Effector CD4-positive, alpha-beta T cell (primary cell): ENCODE results near the gene S100A7A.
"Not testable (repeated sequence)": the region's sequence is repeated elsewhere in the genome, so short reads cannot be mapped to it uniquely, and the experiment has no call there.

ENCODE experiments used
- DNase-seq: peaks from one replicate; pipeline ENCODE4 v3.0.0-alpha.2; 2020

Gene S100A7A

DNA sequence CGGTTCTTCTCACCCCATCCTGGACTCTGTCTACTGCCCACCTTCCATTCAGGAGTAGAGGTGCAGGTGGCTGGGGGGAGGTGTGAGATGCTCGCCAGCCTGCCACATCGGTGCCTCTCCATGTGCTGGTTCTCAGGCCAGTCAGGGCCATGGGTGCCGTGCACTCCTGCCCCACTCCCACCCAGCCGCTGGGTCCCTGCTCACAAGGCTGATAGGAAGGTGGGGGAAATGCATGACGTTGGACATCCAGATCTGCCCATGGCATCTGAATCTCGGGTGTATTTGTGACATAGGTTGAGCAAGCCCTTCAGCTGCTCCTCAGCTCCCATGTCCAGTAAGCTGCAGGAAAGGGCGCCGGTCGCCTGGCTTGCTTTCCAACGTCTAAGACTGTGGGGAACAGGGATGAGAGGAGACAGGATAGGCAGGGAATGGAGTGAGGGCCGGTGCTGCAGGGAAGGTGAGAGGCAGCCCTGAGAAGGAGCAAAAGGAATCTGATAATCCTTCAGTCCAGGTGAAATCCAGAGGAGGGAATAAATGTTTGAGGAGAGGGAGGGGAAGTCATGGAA lies 11.8 kb downstream of the S100A7A start:
- no peak for DNase-seq

DNA sequence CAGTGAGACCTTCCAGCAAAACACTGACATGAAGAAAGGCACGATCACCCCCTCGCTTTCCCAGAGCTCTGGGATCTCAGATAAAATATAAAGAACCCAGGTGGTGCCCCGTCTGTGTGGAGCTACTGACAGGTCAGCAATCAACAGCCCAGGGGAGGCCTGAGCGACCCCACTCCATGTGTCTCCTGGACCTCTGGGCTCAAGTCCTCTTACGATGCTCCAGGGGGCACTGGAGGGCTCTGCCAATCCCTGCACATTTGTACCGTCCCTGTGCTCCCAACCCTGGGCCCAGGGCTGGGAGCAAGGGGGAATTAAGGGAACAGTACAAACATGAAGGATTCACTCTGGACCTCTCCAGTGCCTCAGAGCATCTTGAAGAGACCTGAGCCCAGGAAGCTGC lies 12.5 kb downstream of the S100A7A start:
- no peak for DNase-seq

DNA sequence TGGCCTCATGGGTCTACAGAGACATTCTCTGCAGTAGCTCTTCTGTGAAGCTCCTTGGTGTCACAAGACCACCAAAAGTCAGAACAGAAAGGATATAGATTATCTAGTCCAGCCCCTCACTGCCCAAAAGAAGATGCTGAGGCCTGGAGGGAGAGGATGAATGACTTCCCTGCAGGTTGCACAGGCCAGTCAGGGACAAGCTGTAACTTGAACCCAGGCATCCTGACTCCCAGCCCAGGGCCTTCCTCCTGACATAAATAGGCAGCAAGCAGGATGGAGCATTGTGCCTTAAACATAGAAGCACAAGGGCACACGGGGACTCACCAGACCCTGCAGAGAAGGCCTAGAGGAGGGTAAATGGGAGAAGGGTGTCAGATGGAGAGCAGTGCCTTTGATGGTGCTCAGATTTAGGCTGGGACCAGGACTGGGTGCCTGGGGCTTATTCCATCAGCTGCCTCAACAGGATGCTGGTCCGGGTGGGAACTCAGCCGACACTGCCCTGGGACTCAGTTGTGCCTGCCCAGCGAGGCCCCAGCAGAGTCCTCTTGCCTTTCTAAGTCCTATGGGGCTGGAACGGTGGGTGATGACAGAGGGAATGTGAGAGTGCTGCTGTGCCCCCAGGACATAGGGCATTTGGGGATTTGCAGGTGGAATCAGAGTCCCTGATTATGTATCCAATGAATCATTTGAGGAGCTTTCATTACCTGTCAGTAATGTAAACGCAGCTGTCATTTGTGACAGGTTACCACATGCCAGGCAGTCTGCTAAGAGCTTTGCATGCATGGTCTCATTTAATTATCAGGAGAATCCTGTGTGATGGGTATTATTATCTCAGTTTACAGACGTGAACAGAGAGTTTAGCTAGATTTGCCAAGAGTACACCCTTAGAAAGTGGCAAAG lies 13.2 kb downstream of the S100A7A start:
- DNase-seq: no peak

DNA sequence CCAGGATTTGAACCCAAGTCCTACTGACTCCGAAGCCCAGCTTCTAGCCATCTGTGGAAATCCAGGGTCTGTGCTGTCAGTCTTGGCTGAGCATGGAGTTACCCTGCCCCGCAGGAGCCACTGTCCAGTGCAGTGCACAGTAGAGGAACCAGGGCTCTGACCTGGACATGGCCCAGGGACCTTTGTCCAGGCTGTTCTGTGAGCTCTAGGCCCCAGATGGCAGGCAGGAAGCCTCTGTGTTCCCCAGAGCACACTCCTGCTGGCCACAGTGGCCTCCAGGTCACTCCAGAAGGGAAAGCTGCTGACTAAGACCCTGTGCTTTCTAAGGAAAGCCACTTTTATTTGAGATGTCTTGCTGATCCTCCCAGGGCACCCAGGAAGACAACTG lies 13.8 kb downstream of the S100A7A start:
- no peak for DNase-seq

DNA sequence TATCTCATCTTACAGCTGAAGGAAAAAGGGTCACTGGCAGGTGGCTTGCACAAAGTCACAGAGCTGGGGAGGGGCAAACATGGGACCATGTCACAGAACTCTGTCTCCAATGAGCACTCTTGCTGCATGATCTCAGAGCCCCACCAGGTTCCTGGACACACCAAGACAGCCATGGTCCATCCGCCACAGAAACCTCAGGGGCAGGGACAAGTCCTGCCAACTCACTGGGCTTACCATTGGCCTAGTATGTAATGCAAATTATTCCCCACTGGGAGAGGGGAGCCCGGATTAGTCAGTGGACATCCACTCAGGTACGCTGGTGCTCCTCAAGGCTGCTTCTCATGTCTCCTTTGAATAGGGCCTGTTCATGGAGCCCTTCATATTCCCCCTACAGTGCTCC lies 14.2 kb downstream of the S100A7A start:
- no peak for DNase-seq

DNA sequence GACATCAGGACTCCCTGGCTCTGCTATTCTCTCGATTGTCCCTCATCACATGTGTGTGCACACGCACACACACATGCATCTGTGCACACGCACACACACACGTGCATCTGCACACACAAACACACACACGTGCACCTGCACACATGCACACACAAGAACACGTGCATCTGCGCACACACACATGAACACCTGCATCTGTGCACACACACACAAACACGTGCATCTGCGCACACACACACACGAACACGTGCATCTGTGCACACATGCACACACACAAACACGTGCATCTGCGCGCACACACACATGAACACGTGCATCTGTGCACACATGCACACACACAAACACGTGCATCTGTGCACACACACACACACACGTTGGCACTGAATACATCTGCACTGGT lies 14.7 kb downstream of the S100A7A start:
- no peak for DNase-seq

DNA sequence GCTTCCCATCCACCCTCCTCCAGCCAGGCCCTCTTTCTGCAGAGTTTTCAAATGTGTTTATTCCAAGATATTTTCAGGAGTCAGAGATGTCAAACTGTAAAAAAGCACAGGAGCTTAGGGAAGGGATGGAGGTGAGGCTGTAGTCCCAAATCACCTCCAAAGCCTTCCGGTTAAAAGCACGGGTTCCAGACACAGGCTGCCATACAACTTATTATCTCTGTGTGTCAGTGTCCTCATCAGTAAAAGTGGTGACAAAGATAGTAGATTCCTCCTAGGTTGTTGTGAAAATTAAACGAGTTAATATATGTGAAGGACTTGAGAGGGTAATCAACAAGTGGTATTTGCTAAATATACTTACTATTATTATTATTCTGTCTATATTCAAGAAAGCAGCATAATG lies 15.1 kb downstream of the S100A7A start:
- DNase-seq: no peak

DNA sequence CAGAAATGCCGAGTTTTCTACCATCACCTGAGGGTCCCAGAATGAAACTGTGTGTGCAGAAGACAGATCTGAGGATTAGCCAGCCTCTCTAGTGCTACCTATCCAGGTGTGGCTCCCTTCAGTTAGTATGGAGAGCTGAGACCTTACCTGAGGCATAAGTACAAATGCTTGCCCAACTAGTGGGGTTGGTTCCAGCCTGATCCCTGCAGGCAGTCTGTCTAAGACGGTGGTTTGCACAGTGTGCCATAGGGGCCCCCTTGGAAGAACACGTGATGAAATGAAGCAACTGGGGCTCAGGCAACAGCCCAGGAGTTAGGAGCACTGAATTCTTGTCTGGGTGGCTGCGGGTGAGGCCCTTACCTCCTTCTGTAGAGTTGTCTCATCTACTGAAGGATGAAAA lies 15.6 kb downstream of the S100A7A start:
- DNase-seq: no peak

DNA sequence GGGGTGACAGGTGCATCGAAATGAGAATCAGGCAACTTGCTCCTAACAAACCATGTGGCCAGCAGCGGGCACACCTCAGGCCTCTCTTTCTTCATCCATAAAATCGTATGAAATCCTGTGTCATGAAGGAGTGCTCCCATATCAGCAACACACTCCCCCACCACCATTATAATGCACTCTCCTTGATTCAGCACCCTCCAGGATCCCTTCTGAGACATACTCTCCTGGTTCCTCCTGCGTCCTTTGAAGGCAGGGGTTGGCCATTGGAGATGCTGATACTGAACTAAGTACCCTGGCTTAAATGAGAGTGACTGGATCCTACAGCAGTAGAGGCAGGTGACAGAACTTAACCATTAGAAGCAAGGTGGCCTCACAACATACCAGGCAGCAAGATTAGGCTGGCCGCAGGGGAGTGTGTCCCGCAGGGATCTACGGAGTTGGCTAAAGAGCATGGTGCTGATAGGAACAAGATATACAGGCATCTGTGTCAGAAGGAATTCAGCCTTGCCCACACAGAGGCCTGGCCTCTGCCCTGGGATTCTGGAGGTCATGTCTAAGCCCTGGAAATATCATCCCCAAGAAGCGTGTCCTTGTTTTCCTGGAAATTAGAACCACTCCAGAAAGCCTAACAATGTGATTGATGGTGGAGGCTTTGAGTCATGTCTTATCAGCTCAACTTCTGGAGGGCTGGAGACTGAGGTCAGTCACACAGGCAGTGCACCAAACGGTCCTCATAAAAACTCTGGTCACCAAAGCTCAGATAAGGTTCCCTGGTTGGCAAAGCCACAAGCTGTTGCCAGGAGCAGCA lies 16.8 kb downstream of the S100A7A start:
- DNase-seq: no peak

DNA sequence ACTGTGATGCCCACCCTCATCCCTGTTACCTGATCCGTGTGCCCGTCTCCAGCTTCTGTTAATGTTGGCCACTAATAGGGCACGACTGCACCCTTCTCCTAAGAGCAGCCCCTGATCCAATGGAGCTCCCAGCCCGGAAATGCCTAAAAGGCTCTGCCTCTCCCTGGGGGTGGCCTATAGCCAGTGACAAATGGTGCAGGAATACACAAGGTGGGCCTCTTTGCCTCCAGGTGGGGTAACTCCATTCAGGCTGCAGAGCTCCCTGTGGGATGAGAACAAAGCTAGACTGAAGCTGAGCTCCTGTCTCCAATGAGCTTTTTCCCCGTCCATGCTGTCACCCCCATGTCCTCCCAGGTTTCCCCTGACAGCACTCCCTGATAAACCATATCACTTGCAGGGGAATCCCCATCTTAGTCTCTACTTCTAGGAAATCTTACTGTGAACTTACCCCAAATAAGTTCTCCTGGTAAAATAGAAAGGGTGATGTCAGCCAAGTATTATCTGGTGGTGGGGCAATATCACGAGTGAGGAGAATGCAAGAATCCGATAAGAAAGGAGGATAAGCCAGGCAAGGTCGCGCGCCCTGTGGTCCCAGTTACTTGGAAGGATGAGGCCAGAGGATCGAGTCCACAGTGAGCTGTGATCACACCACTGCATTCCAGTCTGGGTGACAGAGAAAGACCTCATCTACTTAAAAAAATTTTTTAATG lies 18.6 kb downstream of the S100A7A start:
- no peak for DNase-seq

DNA sequence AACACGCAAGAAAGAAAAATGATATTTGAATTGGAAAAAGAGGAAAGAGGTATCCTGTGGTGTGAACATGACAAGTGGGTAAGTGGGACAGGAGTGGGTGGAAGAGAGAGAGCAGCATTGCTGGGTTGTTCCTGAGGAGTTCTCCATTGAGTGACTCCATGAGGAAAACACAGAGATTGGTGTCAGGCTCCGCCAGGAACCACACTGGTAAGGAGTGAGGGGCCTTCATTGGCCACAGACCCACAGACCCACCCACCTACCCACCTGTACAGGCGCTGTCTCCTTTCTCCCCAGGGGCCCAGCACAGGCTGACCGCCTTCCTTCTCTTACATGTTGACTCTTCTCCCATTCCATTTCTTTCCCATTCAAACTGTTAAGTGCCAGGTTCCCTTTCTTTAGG lies 20.9 kb downstream of the S100A7A start:
- DNase-seq: no peak

DNA sequence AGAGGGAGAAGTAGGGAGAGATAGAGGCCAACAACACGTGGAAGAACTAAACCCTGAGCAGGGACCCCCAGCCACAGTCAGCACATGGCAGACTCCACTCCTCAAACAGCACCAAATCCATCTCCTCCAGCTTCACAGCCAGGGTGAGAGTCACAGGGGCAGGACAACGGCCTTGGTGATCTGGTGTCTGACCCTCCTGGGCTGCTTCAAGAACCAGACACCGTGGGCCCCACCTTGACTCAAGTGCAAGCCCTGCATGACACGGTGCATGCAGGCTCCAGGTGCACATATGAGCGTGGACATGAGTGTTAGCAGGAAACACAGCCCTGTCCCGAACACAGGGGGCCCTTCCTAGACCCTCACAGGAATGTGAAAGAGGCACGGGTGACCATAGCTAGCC lies 22.3 kb downstream of the S100A7A start:
- no peak for DNase-seq

DNA sequence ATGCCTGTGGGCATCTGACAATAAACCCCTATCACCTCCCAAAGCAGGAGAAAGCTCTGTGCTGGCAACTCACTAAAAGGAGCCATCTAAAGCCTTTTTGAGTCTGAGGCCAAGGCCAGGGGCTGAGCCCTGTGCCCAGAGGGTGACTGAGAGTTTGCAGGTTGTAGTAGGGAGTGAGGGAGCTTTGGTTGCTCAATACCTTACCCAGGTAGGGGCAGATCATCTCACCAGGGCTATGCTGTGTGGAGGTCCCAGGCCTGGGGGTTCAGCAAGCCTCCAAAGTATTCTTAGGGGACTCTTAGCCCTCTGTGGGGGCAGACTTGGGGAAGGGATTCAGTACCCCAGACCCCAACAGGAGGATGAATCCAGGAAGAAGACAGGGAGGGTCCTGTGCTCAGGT lies 23.0 kb downstream of the S100A7A start:
- no peak for DNase-seq

DNA sequence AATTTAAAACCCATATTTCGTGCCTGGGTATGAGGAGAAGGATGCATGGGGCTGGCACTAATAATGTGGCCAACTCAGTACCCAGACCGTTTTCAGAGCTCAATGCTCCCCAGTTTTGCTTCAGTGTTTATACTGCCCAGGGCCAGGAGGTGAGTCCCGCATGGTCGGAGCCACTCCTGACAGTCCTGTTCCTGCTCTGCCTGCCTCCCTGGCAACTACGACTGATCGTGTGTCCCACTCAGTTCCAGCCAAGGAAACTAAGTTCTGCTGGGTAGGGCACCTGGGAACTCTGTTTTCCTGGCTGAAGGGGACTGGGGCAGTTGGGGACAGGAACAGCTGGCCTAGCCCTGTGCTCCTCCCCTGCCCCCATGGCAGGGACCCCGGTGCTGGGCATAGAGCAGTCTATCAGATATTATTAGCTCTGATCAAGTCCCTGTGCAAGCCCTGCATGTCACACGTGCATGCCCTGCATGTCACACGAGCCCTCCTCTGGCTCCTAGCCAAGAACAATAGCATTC lies 25.0 kb downstream of the S100A7A start:
- no peak for DNase-seq

DNA sequence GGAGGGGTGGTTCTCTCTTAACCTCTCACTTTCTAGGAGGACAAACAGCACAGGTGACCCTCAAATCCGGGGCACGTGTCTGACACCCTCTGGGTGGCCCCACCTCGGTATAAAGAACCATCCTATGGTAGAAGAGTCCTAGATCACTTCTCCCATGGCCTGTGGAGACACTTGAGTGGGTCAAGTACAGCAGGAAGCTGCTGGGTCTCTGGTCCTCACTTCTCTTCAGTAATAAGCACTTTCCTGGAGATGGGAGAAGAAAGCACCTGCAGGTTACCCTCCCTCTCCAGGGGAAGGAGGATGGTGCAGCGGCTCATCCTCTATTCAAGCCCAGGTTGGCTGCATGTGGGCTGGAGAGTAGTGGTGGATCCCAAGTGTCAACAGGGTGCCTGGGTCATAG lies 27.2 kb downstream of the S100A7A start:
- DNase-seq: no peak

DNA sequence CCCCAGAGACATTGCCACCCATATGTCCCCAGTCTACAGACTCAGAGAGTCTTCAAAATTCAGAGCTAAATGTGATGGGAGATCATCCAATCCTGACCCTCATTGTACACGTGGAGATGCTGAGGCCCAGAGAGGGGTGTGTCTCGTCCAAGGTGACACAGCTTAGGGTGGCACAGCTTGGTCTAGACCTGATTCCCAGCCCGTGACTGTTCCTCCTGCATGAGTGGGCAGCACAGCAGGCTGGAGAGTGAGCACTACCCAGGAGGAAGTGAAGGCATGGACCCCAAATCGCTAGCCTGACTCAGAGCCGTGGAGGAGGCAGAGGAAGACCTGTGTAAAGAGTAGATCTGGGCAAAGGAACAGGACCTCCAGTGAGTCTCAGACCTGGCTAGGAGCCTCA lies 27.8 kb downstream of the S100A7A start:
- no peak for DNase-seq

DNA sequence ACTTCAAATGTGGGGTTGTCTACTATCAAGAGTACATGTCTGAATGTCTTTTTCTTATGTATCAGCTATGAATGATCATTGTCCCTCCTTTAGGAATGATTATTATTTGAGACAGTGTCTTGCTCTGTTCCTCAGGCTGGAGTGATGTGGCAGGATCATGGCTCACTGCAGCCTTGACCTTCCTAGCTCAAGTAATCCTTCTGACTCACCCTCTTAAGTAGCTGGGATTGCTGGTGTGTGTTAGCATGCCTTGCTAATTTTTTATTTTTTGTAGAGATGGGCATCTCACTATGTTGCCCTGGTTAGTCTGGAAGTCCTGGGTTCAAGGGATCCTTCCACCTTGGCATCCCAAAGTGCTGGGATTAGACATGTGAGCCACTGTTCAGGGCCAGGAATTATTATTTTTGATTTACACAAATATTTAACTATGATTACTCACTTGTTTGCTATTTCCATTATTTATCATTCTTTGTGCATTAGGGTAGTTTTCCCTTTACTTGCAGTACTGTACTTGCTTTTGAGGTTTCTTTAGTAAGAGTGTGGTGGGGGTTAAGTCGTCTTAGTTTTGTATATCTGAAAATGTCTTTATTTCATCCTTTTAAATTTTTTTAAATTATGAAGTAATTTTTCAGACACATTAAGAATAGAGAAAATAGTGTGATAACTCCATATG lies 31.3 kb downstream of the S100A7A start:
- DNase-seq: no peak

DNA sequence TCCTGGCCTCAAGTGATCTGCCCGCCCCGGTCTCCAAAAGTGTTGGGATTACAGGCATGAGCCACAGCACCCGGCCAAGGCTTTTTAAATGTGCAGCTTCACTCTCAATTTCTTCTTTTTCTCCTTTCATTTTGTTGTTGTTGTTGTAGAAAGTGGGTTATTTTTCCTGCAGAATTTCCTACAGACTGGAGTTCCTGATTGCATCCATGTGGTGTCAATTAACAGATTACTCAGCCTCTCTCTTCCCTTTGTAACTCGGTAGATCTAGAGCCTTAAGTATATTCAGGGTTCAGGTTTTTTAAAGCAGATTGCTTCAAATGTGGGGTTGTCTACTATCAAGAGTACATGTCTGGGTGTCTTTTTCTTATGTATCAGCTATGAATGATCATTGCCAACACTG lies 32.5 kb downstream of the S100A7A start:
- DNase-seq: not testable (repeated sequence)

DNA sequence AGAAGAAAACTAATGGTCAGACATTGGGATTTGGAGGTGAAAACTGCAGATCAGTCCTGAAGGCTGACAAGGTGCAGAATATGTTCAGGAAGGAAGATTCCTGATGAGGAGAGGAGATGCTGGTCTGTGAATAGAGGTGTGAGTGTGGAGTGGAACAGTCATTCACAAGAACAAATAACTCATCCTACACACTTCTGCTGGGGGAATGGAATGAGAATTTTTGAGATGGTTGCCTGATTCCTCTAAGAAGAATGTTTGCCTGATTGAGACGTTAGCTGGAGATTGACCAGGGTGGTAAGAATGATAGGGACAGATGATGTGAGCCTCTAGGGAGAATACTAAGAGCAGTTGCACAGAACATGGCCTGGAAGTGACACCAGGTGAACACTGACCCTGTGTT lies 40.1 kb downstream of the S100A7A start:
- DNase-seq: no peak

DNA sequence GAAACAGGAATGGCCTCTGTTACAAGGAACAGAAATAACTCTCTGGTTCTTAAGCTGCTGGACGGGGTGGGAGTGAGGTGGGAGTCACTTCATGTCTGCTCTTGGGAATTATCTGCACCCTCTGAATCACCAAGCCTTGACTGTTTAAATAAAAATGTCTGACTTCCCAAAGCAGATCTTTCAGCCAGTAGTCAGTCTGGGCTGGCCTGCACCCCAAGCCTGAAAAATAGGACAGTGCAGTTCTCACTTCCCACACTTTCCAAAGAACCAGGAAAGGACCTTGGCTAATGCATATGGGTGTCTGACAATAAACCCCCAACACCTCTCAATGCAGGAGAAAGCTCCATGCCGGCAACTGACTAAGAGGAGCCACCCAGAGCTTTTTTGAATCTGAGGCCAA lies 43.3 kb downstream of the S100A7A start:
- DNase-seq: no peak

DNA sequence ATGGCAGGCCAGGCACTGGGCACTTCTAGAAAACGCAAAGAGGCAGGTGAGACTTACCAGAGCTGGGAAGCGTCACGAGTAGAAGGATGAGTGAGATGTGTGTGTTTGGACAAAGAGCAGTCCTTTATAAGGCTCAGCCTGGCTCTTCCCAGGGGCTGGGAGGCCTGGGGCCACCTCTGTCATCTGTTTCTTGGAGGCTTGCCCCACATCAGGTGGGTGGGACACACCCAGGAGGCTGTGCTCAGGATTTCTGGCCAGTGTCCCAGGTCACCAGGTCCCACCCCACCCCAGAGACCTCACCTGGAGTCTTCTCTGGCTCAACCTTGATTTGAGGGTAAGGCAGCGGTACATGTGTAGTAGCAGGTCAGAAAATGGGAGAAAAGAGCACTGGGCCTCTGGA lies 44.2 kb downstream of the S100A7A start, which contains the start of gene S100A7:
S100A7 (minus strand) TSS at position 101 of the 400 bp plus-strand sequence. CDS start 1,638 bp downstream, outside the sequence.
- DNase-seq: no peak

DNA sequence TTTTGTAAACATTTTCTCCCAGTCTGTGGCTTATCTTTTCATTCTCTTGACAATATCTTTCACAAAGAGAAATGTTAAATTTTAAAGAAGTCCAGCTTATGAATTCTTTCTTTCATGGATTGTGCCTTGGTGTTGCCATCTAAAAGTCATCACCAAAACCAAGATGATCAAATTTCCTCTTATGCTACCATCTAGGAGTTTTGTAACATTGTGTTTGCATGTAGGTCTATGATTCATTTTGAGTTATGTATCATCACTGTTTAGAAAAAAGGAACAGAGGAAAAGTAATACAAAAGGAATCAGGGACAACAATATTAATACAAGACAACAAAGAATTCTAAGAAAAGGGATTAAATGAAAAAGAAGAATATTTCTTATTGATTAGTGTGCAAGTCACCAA lies 46.4 kb downstream of the S100A7A start:
- not testable (repeated sequence) for DNase-seq
